SKM-1 treated with dmso at 0.1 percent for 144 hours (cell line): ENCODE data around the gene CHI3L2.

Source experiments
- DNase-seq: peaks from one replicate; lab custom pipeline; 2025; ENCODE audit not compliant: unreplicated experiment; lab: John Stamatoyannopoulos, UW

The CHI3L2 gene

GRCh38 chr1:111247125-111247838 lies 19.8 kb downstream of the CHI3L2 start:
- DNase-seq, result no peak

- no peak for DNase-seq
Measured at GRCh38 chr1:111249960-111250359, 22.4 kb downstream of the CHI3L2 start.

GRCh38 chr1:111251570-111251969 lies 24.1 kb downstream of the CHI3L2 start:
- no peak for DNase-seq

- DNase-seq, result no peak
Measured at GRCh38 chr1:111252786-111253185, 25.3 kb downstream of the CHI3L2 start.

GRCh38 chr1:111253876-111254275 lies 26.4 kb downstream of the CHI3L2 start:
- no peak for DNase-seq

- no peak for DNase-seq
Measured at GRCh38 chr1:111256988-111257658, 29.6 kb downstream of the CHI3L2 start.

- DNase-seq, result no peak
Measured at GRCh38 chr1:111267801-111268508, 40.4 kb downstream of the CHI3L2 start.

GRCh38 chr1:111269825-111270406 lies 42.4 kb downstream of the CHI3L2 start:
- DNase-seq, result no peak

- DNase-seq, result no peak
Measured at GRCh38 chr1:111270771-111271463, 43.4 kb downstream of the CHI3L2 start.

- DNase-seq, result no peak
Measured at GRCh38 chr1:111271464-111271801, 43.9 kb downstream of the CHI3L2 start.

GRCh38 chr1:111272081-111272480 lies 44.6 kb downstream of the CHI3L2 start:
- DNase-seq, result no peak

- no peak for DNase-seq
Measured at GRCh38 chr1:111274653-111275052, 47.1 kb downstream of the CHI3L2 start.

GRCh38 chr1:111275079-111275478 lies 47.6 kb downstream of the CHI3L2 start:
- DNase-seq, result no peak

- no peak for DNase-seq
Measured at GRCh38 chr1:111275780-111276433, 48.4 kb downstream of the CHI3L2 start.

- no peak for DNase-seq
Measured at GRCh38 chr1:111279144-111279543, 51.6 kb downstream of the CHI3L2 start.

GRCh38 chr1:111280267-111280666 lies 52.8 kb downstream of the CHI3L2 start:
- DNase-seq, result no peak

- no peak for DNase-seq
Measured at GRCh38 chr1:111281411-111281810, 53.9 kb downstream of the CHI3L2 start.

- no peak for DNase-seq
Measured at GRCh38 chr1:111283838-111284237, 56.3 kb downstream of the CHI3L2 start.

GRCh38 chr1:111285879-111286278 lies 58.4 kb downstream of the CHI3L2 start:
- no peak for DNase-seq

- no peak for DNase-seq
Measured at GRCh38 chr1:111286912-111287311, 59.4 kb downstream of the CHI3L2 start.

- no peak for DNase-seq
Measured at GRCh38 chr1:111289371-111289770, 61.9 kb downstream of the CHI3L2 start.
